Measurements from ENCODE around the gene SBNO1. TPM values are rescaled to one million over a fixed set of nuclear protein-coding genes. Genes with fewer than 3 reads are reported as not detected.
A peak's percentile ranks its signal among the peaks of the same experiment; 100 is the strongest.
"Not testable (repeated sequence)": the region's sequence is repeated elsewhere in the genome, so short reads cannot be mapped to it uniquely, and the experiment has no call there.

SBNO1 gene
- total RNA-seq, 2 donors from 2014 or later: 29.5 to 33.6 TPM

DNA sequence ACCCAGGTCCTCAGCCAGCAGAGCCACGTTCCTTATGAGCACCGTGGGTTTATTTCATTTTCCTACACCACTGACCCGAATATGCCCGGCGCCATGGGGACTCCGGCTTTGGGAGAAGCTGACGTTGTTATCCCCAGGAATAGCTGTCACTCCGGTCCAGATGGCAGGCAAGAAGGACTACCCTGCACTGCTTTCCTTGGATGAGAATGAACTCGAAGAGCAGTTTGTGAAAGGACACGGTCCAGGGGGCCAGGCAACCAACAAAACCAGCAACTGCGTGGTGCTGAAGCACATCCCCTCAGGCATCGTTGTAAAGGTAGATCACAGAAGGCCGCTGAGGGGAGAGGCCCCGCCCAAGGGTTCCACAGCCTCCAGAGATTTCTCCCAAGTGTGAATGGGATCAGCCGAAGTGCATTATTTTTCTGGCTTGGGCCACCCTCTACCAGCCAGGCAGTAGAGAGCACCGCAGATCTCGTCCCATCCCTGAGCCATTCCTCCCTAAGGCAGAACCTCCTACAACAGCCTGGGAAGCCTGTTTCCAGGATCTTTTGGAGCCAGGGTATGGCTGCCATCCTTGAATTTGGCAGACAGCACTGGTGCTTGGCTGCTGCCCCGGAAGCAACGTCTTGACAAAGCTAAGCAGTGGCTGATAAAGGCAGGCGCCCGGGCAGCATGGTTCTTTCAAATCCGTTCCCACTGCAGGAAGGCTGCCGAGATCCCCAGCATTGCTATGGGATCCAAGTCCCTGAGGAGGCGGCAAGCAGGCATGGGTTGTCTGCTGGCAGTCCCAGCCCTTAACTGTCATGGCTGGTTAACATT, 110.8 kb downstream of the SBNO1 start:
- H3K4me1 Mint-ChIP-seq: peaks cover 25% of the 10 kb centered on the region

DNA sequence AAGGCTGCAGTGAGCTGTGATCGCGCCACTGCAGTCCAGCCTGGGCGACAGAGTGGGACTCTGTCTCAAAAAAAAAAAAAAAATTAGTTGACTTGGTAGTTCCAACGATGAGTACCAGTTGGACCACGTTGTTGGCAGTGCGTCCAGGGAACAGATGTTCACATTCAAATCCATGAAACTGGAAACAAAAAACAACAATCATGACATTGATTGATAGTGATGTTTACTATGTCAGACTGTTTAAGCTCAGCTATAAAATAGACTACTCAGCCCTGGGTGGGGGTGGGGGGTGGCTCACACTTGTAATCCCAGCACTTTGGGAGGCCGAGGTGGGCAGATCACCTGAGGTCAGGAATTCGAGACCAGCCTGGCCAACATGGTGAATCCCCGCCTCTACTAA, 112.3 kb downstream of the SBNO1 start:
- H3K4me3 Mint-ChIP-seq; H3K27ac Mint-ChIP-seq; H3K36me3 Mint-ChIP-seq (ENCODE audit: low read depth); DNase-seq; ATAC-seq; H3K27me3 Mint-ChIP-seq; H3K9me3 ChIP-seq (ENCODE audit: control insufficient read depth, low read length, poor library complexity, severe bottlenecking): not testable (repeated sequence)
- H3K4me1 Mint-ChIP-seq: peaks cover 33% of the 10 kb centered on the region

More for the DNA sequence above, 110.8 kb downstream of the SBNO1 start:
- DNase-seq (no peak), ATAC-seq (no peak)
- Mint-ChIP-seq H3K27me3 (no peaks in the 10 kb centered on the region), H3K36me3 (ENCODE audit: low read depth) (peaks cover 9% of the 10 kb centered on the region), H3K27ac (no peak overlapping the region), H3K4me3 (no peak overlapping the region)
- no peaks in the 10 kb centered on the region for H3K9me3 ChIP-seq (ENCODE audit: control insufficient read depth, low read length, poor library complexity, severe bottlenecking)

DNA sequence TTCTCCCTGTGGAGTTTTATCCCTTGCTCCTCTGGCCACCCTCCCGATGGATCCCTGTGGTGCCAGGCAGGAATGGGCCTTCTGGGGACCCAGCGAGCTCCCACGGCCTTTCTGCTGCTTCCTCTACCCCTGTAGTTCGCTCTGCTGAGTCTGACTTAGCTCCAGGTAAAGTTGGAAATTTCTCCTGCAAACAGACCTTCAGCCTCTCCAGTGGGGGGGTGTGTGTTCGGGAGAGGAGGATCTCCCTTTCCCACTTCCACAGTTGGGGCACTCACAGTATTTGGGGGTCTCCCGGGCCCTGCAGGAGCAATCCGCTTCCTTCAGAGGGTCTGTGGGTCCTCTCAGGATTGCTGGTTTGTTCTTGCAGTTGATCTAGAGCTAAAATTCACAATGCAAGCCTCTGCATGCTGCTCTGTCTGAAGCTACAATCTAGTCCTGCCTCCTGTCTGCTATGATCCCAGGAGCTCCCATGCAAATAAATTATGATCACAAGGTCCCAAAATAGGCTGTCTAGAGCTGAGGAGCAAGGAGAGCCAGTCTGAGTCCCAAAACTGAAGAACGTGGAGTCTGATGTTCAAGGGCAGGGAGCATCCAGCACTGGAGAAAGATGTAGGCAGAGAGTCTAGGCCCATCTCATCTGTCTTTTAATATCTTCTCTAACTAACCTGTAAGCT, 113.1 kb downstream of the SBNO1 start:
- peaks cover 6% of the 10 kb centered on the region for H3K36me3 Mint-ChIP-seq (ENCODE audit: low read depth)
- DNase-seq: no peak
- H3K9me3 ChIP-seq (ENCODE audit: control insufficient read depth, low read length, poor library complexity, severe bottlenecking): no peaks in the 10 kb centered on the region
- H3K27ac Mint-ChIP-seq: peak overlapping the region; percentile 79
- peaks cover 38% of the 10 kb centered on the region for H3K4me1 Mint-ChIP-seq
- H3K4me3 Mint-ChIP-seq: no peak overlapping the region
- H3K27me3 Mint-ChIP-seq: no peaks in the 10 kb centered on the region
- ATAC-seq: no peak

DNA sequence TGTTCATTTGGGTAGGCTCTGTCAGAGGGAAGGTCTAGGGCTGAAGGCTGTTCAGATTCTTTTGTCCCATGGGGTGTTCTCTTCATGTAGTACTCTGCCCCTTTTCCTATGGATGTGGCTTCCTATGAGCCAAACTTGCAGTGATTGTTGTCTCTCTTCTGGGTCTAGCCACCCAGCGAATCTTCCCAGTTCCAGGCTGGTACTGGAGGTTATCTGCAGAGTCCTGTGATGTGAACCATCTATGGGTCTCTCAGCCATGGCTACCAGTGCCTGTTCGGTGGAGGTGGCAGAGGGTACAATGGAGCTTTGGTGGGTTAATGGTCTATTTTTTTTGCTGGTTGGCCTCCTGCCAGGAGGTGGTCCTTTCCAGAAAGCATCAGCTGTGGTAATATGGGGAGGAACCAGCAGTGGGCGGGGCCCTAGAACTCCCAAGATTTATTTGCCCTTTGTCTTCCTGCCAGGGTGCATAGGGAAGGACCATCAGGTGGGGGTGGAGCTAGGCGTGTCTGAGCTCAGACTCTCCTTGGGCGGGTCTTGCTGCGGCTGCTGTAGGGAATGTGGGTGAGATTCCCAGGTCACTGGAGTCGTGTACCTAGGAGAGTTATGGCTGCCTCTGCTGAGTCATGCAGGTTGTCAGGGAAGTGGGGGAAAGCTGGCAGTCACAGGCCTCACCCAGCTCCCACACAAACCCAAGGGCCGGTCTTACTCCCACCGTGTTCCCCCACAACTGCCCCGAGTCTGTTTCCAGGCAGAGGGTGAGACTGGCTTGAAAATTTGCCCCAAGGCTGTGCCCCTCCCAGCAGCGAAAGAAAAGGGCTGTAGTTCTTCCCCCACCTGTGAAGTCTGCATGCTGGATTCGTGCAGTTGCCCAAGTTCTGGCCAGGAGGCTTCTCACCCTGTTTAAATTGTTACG, 113.9 kb downstream of the SBNO1 start:
- H3K27me3 Mint-ChIP-seq: no peaks in the 10 kb centered on the region
- peak overlapping the region; percentile 79 for H3K27ac Mint-ChIP-seq
- H3K36me3 Mint-ChIP-seq (ENCODE audit: low read depth): peaks cover 6% of the 10 kb centered on the region
- DNase-seq (no peak), ATAC-seq (no peak)
- no peak overlapping the region for H3K4me3 Mint-ChIP-seq
- H3K9me3 ChIP-seq (ENCODE audit: control insufficient read depth, low read length, poor library complexity, severe bottlenecking): no peaks in the 10 kb centered on the region
- H3K4me1 Mint-ChIP-seq: peaks cover 43% of the 10 kb centered on the region

DNA sequence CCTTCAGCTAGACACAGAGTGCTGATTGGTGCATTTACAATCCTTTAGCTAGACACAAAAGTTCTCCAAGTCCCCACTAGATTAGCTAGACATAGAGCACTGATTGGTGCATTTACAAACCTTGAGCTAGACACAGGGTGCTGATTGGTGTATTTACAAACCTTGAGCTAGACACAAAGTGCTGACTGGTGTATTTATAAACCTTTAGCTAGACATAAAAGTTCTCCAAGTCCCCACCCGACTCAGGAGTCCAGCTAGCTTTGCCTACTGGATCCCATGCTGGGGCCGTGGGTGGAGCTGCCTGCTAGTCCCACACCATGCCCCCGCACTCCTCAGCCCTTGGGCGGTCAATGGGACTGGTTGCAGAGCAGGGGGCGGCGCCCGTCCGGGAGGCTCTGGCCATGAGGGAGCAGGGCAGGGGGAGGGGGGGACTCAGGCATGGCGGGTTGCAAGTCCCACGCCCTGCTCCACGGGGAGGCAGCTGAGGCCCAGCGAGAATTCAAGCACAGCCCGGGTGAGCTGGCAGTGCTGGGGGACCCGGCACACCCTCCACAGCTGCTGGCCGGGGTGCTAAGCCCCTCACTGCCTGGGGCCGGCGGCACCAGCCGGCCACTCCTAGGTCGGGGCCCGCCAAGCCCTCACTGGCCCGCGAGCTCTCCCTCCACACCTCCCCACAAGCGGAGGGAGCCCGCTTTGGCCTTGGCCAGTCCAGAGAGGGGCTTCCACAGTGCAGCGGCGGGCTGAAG, 115.5 kb downstream of the SBNO1 start:
- not testable (repeated sequence) for H3K9me3 ChIP-seq (ENCODE audit: control insufficient read depth, low read length, poor library complexity, severe bottlenecking); ATAC-seq; H3K36me3 Mint-ChIP-seq (ENCODE audit: low read depth); H3K4me3 Mint-ChIP-seq; DNase-seq; H3K27me3 Mint-ChIP-seq
- peak overlapping the region; percentile 79 for H3K27ac Mint-ChIP-seq
- H3K4me1 Mint-ChIP-seq: peaks cover 50% of the 10 kb centered on the region

DNA sequence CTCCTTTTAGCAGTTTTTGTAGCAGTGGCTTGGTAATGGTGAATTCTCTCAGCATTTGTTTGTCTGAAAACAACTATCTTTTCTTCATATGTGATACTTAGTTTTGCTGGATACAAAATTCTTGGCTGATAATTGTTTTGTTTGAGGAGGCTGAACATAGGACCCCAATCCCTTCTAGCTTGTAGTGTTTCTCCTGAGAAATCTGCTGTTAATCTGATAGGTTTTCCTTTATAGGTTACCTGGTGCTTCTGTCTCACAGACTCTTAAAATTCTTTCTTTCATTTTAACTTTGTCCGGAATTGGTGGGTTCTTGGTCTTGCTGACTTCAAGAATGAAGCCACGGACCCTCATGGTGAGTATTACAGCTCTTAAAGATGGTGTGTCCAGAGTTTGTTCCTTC, 116.5 kb downstream of the SBNO1 start:
- DNase-seq; H3K4me3 Mint-ChIP-seq; H3K9me3 ChIP-seq (ENCODE audit: control insufficient read depth, low read length, poor library complexity, severe bottlenecking); H3K36me3 Mint-ChIP-seq (ENCODE audit: low read depth); ATAC-seq; H3K27me3 Mint-ChIP-seq: not testable (repeated sequence)
- peaks cover 50% of the 10 kb centered on the region for H3K4me1 Mint-ChIP-seq
- H3K27ac Mint-ChIP-seq: peak overlapping the region; percentile 34

DNA sequence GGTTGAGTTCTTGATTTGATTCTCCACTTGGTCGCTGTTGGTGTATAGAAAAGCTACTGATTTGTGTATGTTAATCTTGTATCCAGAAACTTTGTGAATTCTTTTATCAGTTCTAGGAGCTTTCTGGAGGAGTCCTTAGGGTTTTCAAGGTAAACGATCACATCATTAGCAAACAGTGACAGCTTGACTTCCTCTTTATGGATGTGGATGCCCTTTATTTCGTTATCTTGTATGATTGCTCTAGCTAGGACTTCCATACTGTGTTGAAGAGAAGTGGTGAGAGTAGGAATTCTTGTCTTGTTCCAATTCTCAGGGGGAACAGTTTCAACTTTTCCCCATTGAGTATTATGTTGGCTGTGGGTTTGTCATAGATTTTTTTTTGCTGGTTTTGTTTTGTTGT, 119.0 kb downstream of the SBNO1 start:
- Mint-ChIP-seq H3K27me3 (no peaks in the 10 kb centered on the region), H3K4me3 (peak overlapping the region; percentile 58), H3K27ac (peak overlapping the region; percentile 45), H3K4me1 (peaks cover 52% of the 10 kb centered on the region), H3K36me3 (ENCODE audit: low read depth) (peaks cover 6% of the 10 kb centered on the region)
- DNase-seq (no peak), ATAC-seq (no peak)
- no peaks in the 10 kb centered on the region for H3K9me3 ChIP-seq (ENCODE audit: control insufficient read depth, low read length, poor library complexity, severe bottlenecking)

DNA sequence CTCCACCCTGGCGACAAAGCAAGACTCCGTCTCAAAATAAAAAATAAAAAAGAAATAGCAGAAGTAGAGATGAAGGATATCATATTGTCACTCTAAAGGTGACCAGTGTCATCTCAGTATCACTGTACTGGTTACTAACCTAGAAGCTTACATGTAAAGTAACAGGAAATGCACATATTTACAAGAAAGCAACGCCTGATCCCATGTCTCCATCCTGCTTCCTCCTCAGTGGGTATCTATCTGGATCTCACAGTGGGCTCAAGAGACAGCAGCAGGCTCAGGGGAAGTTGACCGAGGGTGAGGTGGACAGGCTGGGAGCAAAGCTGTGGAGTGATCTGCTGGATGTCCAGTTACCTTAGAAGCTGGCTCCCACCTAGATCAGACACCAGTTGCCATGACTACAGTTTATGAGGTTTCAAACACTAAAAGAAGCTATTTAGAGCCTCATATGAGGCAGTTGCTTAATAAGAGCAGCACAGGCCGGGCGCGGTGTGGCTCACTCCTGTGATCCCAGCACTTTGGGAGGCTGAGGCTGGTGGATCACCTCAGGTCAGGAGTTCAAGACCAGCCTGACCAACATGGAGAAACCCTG, 120.9 kb downstream of the SBNO1 start:
- Mint-ChIP-seq H3K27me3 (no peaks in the 10 kb centered on the region), H3K4me1 (peaks cover 45% of the 10 kb centered on the region), H3K36me3 (ENCODE audit: low read depth) (peaks cover 2% of the 10 kb centered on the region), H3K4me3 (no peak overlapping the region), H3K27ac (peak overlapping the region; percentile 34)
- no peak for DNase-seq
- ATAC-seq: no peak
- H3K9me3 ChIP-seq (ENCODE audit: control insufficient read depth, low read length, poor library complexity, severe bottlenecking): no peaks in the 10 kb centered on the region

DNA sequence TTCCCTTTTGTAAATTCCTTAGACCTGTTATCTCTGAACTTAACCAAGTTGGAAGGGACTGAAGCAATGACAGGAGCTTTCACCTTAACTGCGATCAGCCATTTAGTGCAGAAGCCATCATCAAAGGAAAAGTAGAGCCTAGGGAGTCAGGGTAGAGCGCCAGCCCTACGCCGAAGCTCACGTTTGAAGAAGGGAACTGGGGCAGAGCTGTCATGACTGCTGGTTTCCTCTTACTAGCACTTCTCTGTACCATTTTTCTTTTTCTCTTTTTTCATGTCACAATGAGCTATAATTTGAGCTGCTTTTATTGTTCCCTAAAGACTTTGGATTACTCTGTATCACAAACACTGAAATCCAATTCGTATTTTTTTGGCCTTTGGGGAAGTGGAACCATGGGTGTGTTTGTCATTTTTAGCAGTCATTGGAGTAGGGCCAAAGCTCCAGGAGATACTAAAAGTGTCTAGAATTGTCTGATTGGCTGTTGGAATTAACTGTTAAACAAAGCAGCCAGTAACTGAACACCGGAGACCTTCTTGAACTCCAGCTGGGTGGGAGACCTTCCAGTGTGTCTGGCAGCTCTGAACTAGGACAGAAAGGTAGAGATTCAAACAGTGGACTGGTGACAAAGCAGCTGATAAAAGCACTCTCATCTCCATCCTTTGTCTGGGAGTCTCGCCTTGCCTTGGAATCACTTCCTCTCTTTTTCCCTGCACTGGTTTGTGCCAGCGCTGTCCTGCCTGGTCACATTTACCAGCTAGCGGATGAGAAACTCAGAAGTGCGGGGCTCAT, 122.3 kb downstream of the SBNO1 start:
- no peaks in the 10 kb centered on the region for H3K27me3 Mint-ChIP-seq
- peak overlapping the region; percentile 32 for H3K27ac Mint-ChIP-seq
- ATAC-seq: peak; percentile 49
- H3K4me1 Mint-ChIP-seq: peaks cover 40% of the 10 kb centered on the region
- peak overlapping the region; percentile 41 for H3K4me3 Mint-ChIP-seq
- peaks cover 2% of the 10 kb centered on the region for H3K36me3 Mint-ChIP-seq (ENCODE audit: low read depth)
- DNase-seq: no peak
- no peaks in the 10 kb centered on the region for H3K9me3 ChIP-seq (ENCODE audit: control insufficient read depth, low read length, poor library complexity, severe bottlenecking)
